GM21619 (cell line): ENCODE measurements around the gene TTF2.

Source experiments
- ATAC-seq: cut with Tn5 transposase; IDR thresholded peaks from one replicate; pipeline ENCODE4 v1.9.1; 2021; ENCODE audit not compliant: unreplicated experiment

Gene TTF2

GRCh38 chr1:117059678-117060440, at the start of gene TTF2:
Gene TTF2, plus strand, starts transcription at chr1:117060326. Its CDS starts 21 bp downstream, at chr1:117060347.
- ATAC-seq, result peak; percentile 93

- no peak for ATAC-seq
Measured at GRCh38 chr1:117011334-117011733, 48.8 kb upstream of the TTF2 start.

- ATAC-seq, result no peak
Measured at GRCh38 chr1:117013309-117013858, 46.7 kb upstream of the TTF2 start.

GRCh38 chr1:117014209-117014608, 45.9 kb upstream of the TTF2 start:
- ATAC-seq, result no peak

- no peak for ATAC-seq
Measured at GRCh38 chr1:117015724-117016123, 44.4 kb upstream of the TTF2 start.

GRCh38 chr1:117017062-117017461, 43.1 kb upstream of the TTF2 start:
- no peak for ATAC-seq

GRCh38 chr1:117017648-117018047, 42.5 kb upstream of the TTF2 start:
- ATAC-seq, result no peak

- no peak for ATAC-seq
Measured at GRCh38 chr1:117020526-117021156, 39.5 kb upstream of the TTF2 start.

- no peak for ATAC-seq
Measured at GRCh38 chr1:117022114-117022513, 38.0 kb upstream of the TTF2 start.

- no peak for ATAC-seq
Measured at GRCh38 chr1:117025568-117025967, 34.6 kb upstream of the TTF2 start.

GRCh38 chr1:117026361-117026760, 33.8 kb upstream of the TTF2 start:
- no peak for ATAC-seq

- ATAC-seq, result no peak
Measured at GRCh38 chr1:117029685-117030084, 30.4 kb upstream of the TTF2 start.

GRCh38 chr1:117030271-117030877, 29.8 kb upstream of the TTF2 start:
- ATAC-seq, result no peak

- ATAC-seq, result no peak
Measured at GRCh38 chr1:117032266-117032665, 27.9 kb upstream of the TTF2 start.

GRCh38 chr1:117032681-117033539, 27.2 kb upstream of the TTF2 start:
- no peak for ATAC-seq

GRCh38 chr1:117033772-117034171, 26.4 kb upstream of the TTF2 start:
- no peak for ATAC-seq

- ATAC-seq, result no peak
Measured at GRCh38 chr1:117034791-117035290, 25.3 kb upstream of the TTF2 start.

GRCh38 chr1:117036018-117036461, 24.1 kb upstream of the TTF2 start:
- no peak for ATAC-seq

GRCh38 chr1:117037802-117038201, 22.3 kb upstream of the TTF2 start:
- ATAC-seq, result no peak

GRCh38 chr1:117038236-117038635, 21.9 kb upstream of the TTF2 start:
- no peak for ATAC-seq

- no peak for ATAC-seq
Measured at GRCh38 chr1:117044217-117044616, 15.9 kb upstream of the TTF2 start.
